RWPE2 (cell line): ENCODE results near the gene WDR18.

Experiments used
- ATAC-seq: fragments of 200-7000 bp; cut with Tn5 transposase; 3 replicates; pipeline ENCODE4 v1.9.1; 2021; ENCODE audit warnings: low read depth
- DNase-seq: peaks from one replicate; pipeline ENCODE4 v3.0.0-alpha.2; 2020; ENCODE audit warnings: low spot score
- H3K27ac ChIP-seq: fragments of 450-650 bp; 2 replicates; pipeline ENCODE4 v1.5.1; 2017; ENCODE audit warnings: mild to moderate bottlenecking; ENCODE audit not compliant: poor library complexity, severe bottlenecking
- H3K27me3 ChIP-seq: fragments of 250-450 bp; sonication (Bioruptor Pico); 2 replicates; pipeline ENCODE4 v1.5.1; 2021; ENCODE audit warnings: mild to moderate bottlenecking, moderate library complexity; ENCODE audit not compliant: insufficient read depth, poor library complexity, severe bottlenecking
- H3K36me3 ChIP-seq: fragments of 250-450 bp; sonication (Bioruptor Pico); 2 replicates; pipeline ENCODE4 v1.5.1; 2020; ENCODE audit warnings: low read depth, mild to moderate bottlenecking, moderate library complexity
- H3K4me1 ChIP-seq: fragments of 250-450 bp; sonication (Bioruptor Pico); 2 replicates; pipeline ENCODE4 v1.5.1; 2021; ENCODE audit warnings: mild to moderate bottlenecking, moderate library complexity; ENCODE audit not compliant: insufficient read depth, poor library complexity, severe bottlenecking
- H3K4me3 ChIP-seq: fragments of 250-450 bp; sonication (Bioruptor Pico); 2 replicates; pipeline ENCODE4 v1.5.1; 2021; ENCODE audit warnings: mild to moderate bottlenecking, moderate library complexity; ENCODE audit not compliant: severe bottlenecking
- H3K9me3 ChIP-seq: fragments of 250-450 bp; sonication (Bioruptor Pico); 2 replicates; pipeline ENCODE4 v1.5.1; 2021; ENCODE audit warnings: mild to moderate bottlenecking, moderate library complexity; ENCODE audit not compliant: severe bottlenecking
- TF ChIP-seq, protein P1 (sequence below): fragments of 450-650 bp; IDR thresholded peaks from one replicate; pipeline ENCODE4 v1.5.1; 2017; ENCODE audit warnings: mild to moderate bottlenecking, moderate library complexity; ENCODE audit not compliant: poor library complexity, severe bottlenecking

The WDR18 gene

DNA sequence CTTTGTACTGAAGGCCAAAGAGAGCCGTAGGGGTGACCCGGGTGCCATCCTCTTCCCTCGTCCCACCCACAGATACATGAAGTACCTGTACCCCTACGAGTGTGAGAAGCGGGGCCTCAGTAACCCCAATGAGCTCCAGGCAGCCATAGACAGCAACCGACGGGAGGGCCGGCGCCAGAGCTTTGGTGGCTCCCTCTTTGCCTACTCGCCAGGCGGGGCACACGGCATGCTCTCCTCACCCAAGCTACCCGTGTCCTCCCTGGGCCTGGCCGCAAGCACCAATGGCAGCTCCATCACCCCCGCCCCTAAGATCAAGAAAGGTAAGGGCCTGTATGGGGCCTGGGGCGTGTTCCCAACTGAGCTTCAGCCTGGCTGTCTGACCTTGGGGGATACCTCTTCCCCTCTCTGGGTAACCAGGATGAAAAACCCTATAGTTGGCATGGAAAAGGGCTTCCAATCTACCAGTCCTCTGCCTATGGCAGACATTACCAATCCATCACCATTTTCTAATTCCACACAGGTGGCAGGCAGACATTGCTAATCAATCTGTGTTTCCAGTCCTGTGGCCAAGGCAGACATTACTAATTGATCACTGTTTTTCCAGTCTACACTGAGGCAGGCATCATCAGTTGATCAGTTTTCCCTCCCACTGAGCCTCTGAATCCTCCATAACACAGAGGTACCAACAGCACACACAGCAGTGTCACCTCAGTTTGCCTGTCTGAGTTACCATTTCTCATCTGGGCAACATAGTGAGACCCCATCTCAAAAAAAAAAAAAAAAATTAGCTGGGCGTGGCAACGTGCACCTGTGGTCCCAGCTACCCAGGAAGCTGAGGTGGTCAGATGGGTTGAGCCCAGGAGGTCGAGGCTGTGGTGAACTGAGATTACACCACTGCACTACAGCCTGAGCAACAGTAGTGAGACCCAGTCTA lies 19.1 kb upstream of the WDR18 start:
- TF ChIP-seq, protein P1, sequence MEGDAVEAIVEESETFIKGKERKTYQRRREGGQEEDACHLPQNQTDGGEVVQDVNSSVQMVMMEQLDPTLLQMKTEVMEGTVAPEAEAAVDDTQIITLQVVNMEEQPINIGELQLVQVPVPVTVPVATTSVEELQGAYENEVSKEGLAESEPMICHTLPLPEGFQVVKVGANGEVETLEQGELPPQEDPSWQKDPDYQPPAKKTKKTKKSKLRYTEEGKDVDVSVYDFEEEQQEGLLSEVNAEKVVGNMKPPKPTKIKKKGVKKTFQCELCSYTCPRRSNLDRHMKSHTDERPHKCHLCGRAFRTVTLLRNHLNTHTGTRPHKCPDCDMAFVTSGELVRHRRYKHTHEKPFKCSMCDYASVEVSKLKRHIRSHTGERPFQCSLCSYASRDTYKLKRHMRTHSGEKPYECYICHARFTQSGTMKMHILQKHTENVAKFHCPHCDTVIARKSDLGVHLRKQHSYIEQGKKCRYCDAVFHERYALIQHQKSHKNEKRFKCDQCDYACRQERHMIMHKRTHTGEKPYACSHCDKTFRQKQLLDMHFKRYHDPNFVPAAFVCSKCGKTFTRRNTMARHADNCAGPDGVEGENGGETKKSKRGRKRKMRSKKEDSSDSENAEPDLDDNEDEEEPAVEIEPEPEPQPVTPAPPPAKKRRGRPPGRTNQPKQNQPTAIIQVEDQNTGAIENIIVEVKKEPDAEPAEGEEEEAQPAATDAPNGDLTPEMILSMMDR, result no peak
- H3K27ac ChIP-seq, result no peak overlapping the region
- no peak for ATAC-seq
- DNase-seq, result no peak
- H3K36me3 ChIP-seq, result peaks cover 28% of the 10 kb centered on the region
- no peak overlapping the region for H3K4me3 ChIP-seq
- no peaks in the 10 kb centered on the region for H3K27me3 ChIP-seq
- H3K4me1 ChIP-seq, result no peaks in the 10 kb centered on the region
- no peaks in the 10 kb centered on the region for H3K9me3 ChIP-seq

DNA sequence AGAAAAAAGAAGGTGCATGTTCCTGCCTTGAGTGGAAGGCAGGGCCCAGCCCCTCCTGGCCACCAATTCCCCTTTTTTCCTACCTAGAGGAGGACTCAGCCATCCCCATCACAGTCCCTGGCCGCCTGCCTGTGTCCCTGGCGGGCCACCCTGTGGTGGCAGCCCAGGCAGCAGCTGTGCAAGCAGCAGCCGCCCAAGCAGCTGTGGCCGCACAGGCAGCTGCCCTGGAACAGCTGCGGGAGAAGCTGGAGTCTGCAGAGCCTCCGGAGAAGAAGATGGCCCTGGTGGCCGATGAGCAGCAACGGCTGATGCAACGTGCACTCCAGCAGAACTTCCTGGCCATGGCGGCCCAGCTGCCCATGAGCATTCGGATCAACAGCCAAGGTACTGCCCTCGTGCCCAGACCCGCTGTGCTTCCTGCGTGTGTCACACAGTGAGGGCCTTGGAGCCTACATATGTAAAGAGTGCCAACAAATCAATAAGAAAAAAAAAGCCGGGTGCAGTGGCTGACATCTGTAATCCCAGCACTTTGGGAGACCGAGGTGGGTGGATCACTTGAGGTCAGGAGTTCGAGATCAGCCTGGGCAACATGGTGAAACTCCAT lies 17.6 kb upstream of the WDR18 start:
- H3K27me3 ChIP-seq, result no peaks in the 10 kb centered on the region
- no peak for DNase-seq
- peaks cover 3% of the 10 kb centered on the region for H3K9me3 ChIP-seq
- no peak overlapping the region for H3K4me3 ChIP-seq
- H3K36me3 ChIP-seq, result peaks cover 43% of the 10 kb centered on the region
- no peak overlapping the region for H3K27ac ChIP-seq
- TF ChIP-seq, protein P1, result no peak
- no peak for ATAC-seq
- no peaks in the 10 kb centered on the region for H3K4me1 ChIP-seq

DNA sequence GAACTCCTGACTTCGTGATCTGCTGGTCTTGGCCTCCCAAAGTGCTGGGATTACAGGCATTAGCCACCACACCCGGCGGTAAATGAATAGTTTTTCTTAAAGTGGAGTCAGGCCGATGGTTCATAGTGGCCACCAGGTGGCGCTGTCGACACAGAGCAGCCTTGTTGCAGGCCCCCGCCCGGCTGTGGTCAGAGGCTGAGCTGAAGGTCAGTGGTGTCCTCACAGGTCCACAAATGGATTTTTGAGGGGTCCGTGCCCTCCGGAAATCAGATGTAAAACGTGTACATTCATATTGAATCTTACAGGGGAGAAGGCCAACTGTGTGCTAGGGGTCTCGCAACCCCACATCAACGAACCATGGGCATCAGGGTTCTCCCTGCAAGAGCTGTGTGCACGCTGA lies 13.4 kb upstream of the WDR18 start:
- H3K36me3 ChIP-seq, result peaks cover 36% of the 10 kb centered on the region
- no peak overlapping the region for H3K4me3 ChIP-seq
- TF ChIP-seq, protein P1, result peak; percentile 36
- peaks cover 3% of the 10 kb centered on the region for H3K9me3 ChIP-seq
- H3K27ac ChIP-seq, result no peak overlapping the region
- H3K27me3 ChIP-seq, result no peaks in the 10 kb centered on the region
- ATAC-seq (no peak), DNase-seq (no peak)
- H3K4me1 ChIP-seq, result no peaks in the 10 kb centered on the region

DNA sequence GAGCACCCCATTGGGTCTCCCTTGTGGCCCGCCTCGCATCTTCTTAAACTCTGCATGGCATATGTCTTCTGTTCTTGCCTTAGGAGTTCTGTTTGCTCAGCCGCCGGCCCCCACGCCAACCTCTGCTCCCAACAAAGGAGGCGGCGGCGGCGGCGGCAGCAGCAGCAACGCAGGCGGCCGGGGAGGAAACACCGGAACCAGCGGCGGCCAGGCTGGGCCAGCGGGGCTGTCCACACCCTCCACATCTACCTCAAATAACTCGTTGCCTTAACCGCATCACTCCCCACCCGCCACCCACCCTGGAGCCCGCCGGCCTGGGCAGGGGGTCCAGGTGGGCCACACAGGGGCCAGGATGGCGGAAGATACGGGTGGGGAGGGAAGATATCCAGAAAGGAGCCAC lies 12.3 kb upstream of the WDR18 start:
- Histone ChIP-seq H3K4me3 (no peak overlapping the region), H3K9me3 (peaks cover 3% of the 10 kb centered on the region), H3K4me1 (no peaks in the 10 kb centered on the region), H3K36me3 (peaks cover 32% of the 10 kb centered on the region), H3K27me3 (no peaks in the 10 kb centered on the region), H3K27ac (no peak overlapping the region)
- DNase-seq (no peak), ATAC-seq (no peak)
- TF ChIP-seq, protein P1, result no peak

DNA sequence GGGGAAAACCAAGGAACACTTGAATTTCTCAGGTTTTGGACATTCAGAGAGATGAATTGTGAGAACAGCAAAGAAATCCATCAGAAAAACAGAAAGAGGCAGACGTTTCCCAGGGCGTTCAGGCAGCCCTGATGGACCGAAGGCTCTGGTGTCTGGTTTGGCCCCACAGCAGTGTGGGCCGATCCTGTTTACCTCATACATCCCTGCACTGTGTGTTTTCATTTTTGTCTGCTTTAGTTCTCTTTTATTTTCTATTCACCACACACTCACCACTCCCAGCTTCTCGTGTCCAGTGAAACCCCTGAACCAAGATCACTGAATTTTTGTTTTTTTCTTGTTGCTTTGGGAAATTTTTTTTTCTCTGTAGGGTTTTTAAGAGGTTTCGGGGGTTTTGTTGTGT lies 11.9 kb upstream of the WDR18 start:
- Histone ChIP-seq H3K4me1 (no peaks in the 10 kb centered on the region), H3K4me3 (no peak overlapping the region), H3K27ac (no peak overlapping the region), H3K27me3 (no peaks in the 10 kb centered on the region), H3K9me3 (peaks cover 3% of the 10 kb centered on the region), H3K36me3 (peaks cover 28% of the 10 kb centered on the region)
- TF ChIP-seq, protein P1, result no peak
- DNase-seq (no peak), ATAC-seq (no peak)
